DMS79 treated with DMSO at 0.1 percent for 48 hours (cell line): Measurements from ENCODE around the gene RBBP8NL.

ENCODE experiments used
- DNase-seq: peaks from one replicate; lab custom pipeline; 2025; lab: John Stamatoyannopoulos, UW

RBBP8NL gene

GRCh38 chr20:62461157-62461556, 33.8 kb upstream of the RBBP8NL start:
- DNase-seq: no peak

- no peak for DNase-seq
Observed at GRCh38 chr20:62460678-62461077, 33.3 kb upstream of the RBBP8NL start.

- DNase-seq: no peak
Observed at GRCh38 chr20:62459488-62459887, 32.1 kb upstream of the RBBP8NL start.

GRCh38 chr20:62458275-62459251, 31.2 kb upstream of the RBBP8NL start:
- DNase-seq: no peak

GRCh38 chr20:62457831-62458230, 30.5 kb upstream of the RBBP8NL start:
- DNase-seq: no peak

GRCh38 chr20:62457098-62457497, 29.8 kb upstream of the RBBP8NL start:
- DNase-seq: no peak

GRCh38 chr20:62455929-62456328, 28.6 kb upstream of the RBBP8NL start:
- no peak for DNase-seq

- no peak for DNase-seq
Observed at GRCh38 chr20:62454904-62455636, 27.7 kb upstream of the RBBP8NL start.

GRCh38 chr20:62453186-62453808, 26.0 kb upstream of the RBBP8NL start:
- no peak for DNase-seq

- DNase-seq: no peak
Observed at GRCh38 chr20:62452475-62453095, 25.2 kb upstream of the RBBP8NL start.

GRCh38 chr20:62451970-62452369, 24.6 kb upstream of the RBBP8NL start:
- DNase-seq: no peak

- no peak for DNase-seq
Observed at GRCh38 chr20:62451156-62451767, 23.9 kb upstream of the RBBP8NL start.

- no peak for DNase-seq
Observed at GRCh38 chr20:62449951-62450691, 22.8 kb upstream of the RBBP8NL start.

- no peak for DNase-seq
Observed at GRCh38 chr20:62448788-62449187, 21.4 kb upstream of the RBBP8NL start.

GRCh38 chr20:62448038-62448437, 20.7 kb upstream of the RBBP8NL start:
- DNase-seq: no peak

GRCh38 chr20:62446888-62447869, 19.8 kb upstream of the RBBP8NL start:
- DNase-seq: no peak

- DNase-seq: no peak
Observed at GRCh38 chr20:62446481-62446880, 19.1 kb upstream of the RBBP8NL start.

GRCh38 chr20:62445553-62446340, 18.4 kb upstream of the RBBP8NL start:
- DNase-seq: no peak

- no peak for DNase-seq
Observed at GRCh38 chr20:62444286-62444685, 16.9 kb upstream of the RBBP8NL start.
